ENCODE data around the gene PYDC2.
"Not testable (repeated sequence)": the region's sequence is repeated elsewhere in the genome, so short reads cannot be mapped to it uniquely, and the experiment has no call there.

PYDC2 gene

DNA sequence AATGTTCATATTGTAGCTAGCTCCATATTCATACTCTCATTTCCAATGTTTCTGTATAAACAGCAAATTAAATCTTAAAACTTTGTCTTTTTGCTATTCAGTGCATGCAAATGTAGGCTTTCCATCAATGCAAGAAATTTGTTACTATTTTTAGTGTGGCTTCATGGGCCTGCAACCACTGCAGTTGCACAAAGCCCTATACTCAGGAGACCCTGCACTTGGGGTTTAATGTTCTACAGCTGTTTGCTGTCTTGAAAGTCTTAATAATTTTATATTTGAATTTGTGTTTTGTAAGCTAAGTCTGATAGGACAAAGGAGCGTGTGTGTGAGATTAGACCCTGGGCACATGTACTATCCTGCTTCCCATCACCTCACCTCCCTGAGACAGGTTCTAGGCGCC, 9.6 kb downstream of the PYDC2 start:
- no peak for DNase-seq (ENCODE audit: low read depth)

DNA sequence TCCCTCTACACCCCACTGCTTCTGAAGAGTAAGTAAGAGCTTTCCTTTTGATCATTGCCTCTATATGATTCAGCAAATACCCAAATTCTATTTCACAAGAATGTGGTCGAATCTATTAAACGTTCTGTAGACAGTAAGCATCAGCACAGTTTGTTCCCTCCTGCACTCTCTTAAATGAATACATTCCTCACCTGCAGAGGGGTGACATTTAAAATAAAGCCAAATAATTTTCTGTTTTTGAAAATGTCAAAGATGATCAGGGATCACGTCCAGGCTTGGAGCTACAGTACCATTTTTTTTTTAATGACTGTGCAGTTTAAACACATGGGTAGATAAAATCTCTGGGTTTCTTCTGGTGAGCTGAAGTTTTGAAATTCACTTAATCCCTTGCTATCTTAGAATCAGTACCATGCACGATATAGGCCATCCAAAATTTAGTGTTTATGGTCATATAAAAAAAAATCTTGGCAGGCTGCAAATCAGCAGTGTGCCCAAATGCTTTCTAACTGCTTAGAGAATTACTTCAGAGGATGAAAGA, 12.8 kb downstream of the PYDC2 start:
- no peak for DNase-seq (ENCODE audit: low read depth)

DNA sequence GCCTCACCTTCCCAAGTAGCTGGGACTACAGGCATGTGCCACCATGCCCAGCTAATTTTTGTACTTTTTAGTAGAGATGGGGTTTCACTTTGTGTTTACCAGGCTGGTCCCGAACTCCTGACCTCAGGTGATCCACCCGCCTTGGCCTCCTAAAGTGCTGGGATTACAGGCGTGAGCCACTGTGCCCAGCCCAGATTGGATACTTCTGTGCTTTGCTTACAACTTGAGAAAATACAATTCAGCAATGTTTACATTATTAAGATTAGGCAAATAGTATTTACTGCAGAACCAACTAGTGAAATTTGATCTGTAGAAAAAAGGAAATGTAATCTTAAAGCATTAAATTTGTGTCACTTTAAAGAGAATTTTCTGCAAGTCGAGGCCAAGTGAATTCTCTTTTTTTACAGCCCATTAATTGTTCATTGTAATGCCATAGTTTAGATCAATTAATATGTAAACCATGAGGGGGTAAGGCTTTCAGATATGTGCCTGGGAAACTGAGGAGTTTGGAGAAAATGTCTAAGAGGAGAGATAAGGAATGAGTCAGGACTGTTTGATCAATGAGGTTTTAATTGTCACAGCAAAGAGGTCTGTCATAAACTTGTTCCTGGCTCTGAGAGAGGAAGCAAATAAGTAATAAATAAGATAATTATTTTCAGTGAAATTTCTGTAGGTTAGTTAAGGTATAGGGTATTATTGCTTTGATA, 15.3 kb downstream of the PYDC2 start:
- DNase-seq (ENCODE audit: low read depth): no peak

DNA sequence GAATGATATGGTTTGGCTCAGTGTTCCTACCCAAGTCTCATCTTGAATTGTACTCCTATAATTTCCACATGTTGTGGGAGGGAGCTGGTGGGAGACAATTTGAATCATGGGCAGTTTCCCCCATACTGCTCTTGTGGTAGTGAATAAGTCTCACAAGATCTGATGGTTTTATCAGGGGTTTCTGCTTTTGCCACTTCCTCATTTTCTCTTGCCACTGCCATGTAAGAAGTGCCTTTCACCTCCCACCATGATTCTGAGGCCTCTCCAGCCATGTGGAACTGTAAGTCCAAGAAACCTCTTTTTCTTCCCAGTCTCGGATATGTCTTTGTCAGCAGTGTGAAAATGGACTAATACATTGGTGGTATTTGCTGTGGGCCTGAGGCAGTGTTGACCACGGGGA, 23.0 kb downstream of the PYDC2 start:
- not testable (repeated sequence) for DNase-seq (ENCODE audit: low read depth)

DNA sequence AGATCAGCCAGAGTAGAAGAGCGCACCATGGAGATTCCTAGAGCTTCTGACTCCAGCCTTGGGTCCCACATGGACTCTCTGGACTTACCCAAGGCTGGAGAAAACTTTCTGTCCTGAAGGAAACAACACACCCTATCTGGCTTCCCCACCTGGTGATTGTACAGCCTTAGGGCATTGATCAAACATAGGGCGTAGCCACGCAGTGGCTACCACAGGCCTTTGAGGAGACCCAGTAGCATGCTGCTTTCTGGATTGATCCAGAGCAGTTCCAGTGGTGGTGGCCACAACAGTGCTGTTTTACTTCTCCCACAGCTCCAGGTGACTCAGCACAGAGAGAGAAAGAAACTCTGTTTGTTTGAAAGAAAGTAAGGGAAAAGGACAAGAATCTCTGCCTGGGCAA, 23.5 kb downstream of the PYDC2 start:
- DNase-seq (ENCODE audit: low read depth): no peak

DNA sequence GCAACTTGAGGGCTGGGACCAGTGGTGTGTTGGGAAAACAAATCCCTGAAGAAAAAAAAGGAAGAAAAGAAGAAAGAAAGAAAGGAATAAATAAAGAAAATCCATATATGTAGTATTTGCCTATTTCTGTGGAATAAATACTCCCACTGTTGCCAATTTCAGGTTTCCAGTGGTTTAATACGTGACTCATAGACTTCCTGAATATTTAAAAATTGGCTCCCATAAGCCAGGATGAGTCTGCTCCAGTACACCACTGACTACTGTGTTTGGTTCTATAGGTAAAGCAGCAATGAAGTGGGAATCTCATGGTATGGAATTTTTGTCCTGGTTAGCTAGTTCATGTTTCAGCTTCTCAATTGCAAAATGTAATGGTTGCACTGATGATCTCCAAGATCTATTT, 31.6 kb downstream of the PYDC2 start:
- DNase-seq (ENCODE audit: low read depth): no peak

DNA sequence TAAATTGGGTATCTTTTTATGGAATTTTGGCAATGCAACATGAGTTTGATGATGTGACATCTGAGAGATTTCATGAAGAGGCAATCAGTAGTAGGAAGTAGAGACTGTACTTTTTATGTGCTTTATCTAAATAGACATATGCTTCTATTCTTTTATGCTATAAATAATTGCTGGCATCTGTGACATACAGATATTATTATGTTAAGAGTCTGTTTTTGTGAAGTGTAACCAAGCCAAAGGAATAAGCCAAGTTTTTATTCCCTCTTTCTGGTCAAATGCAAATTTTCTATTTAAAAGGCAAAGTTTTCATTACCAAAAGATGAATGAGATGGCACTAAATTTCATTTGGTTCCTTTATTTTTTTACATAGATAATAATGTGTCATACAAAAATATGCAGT, 32.4 kb downstream of the PYDC2 start:
- no peak for DNase-seq (ENCODE audit: low read depth)

DNA sequence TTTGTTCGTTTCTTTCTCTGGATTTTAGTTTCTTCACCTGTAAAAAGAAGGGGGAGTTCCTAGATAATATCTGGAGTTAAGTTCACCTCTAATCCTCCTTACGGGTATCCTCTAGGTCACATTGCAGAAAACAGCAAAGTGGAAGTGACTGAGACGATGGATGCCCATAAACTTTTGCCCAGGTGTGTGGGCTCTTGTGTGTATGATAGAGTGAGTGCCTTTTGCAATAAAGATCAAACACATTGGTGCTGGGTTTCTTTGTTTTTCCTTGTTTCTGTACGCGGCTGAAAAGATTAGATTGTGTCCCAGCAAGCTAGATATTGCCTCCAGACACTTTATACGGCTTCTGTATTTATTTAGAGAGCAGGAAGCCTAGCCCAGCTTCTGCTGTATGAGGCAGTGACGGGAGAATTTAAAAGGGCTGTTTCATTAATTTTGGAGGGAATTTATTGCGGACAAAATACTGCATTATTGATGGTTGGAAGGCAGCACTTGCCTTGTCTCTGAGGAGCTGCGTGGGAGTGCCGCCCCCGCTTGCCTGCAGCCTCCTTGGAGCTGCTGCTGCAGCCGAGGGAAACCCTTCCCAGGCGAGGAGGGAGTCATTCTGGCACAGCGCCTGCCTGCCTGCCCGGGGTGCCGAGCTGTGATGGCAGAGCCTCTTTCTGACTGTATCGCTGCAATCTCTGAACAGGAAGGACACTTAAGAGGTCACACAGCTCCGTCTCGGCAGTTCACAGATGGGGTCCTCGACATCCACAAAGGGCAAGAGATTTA, 38.5 kb downstream of the PYDC2 start:
- DNase-seq (ENCODE audit: low read depth): no peak

DNA sequence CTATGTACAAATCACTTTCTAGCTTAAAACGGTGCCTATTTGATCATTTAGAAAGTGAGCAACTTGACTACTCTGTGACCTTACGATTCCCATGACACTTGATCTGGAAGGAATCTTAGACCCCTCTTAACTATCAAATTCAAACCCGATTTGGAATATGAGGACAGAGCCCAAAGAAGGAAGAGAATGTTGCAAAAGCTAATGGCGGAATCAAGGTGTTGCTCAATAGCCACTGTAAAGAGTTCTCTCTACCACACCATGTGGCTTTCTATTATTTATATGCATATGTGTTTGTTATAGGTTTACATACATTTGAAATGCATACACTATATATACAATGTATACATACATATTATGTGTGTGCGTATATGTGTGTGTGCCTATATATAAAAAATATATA, 39.9 kb downstream of the PYDC2 start:
- DNase-seq (ENCODE audit: low read depth): no peak

DNA sequence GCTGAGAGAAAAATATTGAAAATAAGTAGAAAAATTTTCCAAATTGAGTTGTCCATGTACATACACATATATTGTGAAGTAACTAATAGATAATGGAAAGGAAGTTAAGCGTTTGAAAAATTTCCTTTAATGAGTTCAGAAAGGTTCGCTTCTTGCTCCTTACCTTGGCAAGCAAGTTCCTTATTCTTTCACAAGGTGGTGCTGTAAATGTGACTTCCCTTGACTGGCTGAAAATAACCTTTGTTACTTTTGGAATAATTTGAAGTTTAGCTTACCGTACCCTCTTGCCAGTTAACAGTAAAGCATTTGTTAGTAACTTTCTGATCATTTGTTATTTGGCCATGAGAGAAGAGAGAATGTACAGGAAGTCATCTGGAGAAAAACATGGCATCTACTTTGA, 41.6 kb downstream of the PYDC2 start:
- DNase-seq (ENCODE audit: low read depth): no peak

DNA sequence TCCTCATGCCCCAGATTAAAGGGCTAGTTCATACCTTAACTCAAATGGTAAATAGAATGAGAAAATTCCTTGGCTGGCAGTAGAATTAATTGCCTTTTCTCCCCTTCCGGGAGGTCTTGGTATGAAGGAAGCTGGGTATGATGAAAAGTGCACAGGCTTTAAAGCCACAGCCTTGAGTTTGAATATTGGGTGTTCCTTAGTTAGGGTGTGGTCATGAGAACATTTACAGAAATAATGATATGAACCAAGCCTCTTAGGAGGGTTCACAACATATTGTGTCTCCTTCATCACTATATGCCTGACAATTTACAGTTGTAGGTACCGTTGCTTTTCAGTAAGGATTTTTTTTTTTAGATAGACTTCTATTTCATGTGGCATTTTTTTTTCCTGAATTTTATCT, 48.1 kb downstream of the PYDC2 start:
- no peak for DNase-seq (ENCODE audit: low read depth)
